B cell (primary cell): ENCODE measurements around the gene WDR62. TPM values are rescaled to one million over a fixed set of nuclear protein-coding genes. Genes with fewer than 3 reads are reported as not detected.

Experiments
- ATAC-seq: fragments of 200-7000 bp; cut with Tn5 transposase; one replicate; pipeline ENCODE4 v1.10.0; 2021; ENCODE audit warnings: low read depth, mild to moderate bottlenecking, moderate number of reproducible peaks, moderate library complexity
- CTCF ChIA-PET: fragments of 350-600 bp; sonication (Branson Sonifier 250); formaldehyde crosslinking; loops from one replicate; lab custom pipeline; 2021; ENCODE audit warnings: antibody characterized with exemption, inconsistent platforms; lab: Charles Lee
- POLR2A ChIA-PET: fragments of 350-600 bp; sonication (Branson Sonifier 250); formaldehyde crosslinking; loops from one replicate; lab custom pipeline; 2021; ENCODE audit warnings: antibody characterized with exemption; lab: Charles Lee
- DNase-seq: peaks from one replicate; pipeline ENCODE4 v3.0.0; 2013
- H2AFZ ChIP-seq: 2 replicates; pipeline ENCODE4 v1.6.1; 2012; ENCODE audit warnings: mild to moderate bottlenecking, low read depth, low read length; ENCODE audit not compliant: insufficient read depth, poor library complexity, severe bottlenecking
- H3K27ac ChIP-seq, 2 donors: 1 replicate in 1 of 2; 2 replicates in 1 of 2; pipeline ENCODE4 v1.5.1; 2012 to 2013; ENCODE audit warnings: low read length in 2 of 2, mild to moderate bottlenecking in 2 of 2, moderate library complexity in 1 of 2
- H3K27me3 ChIP-seq, 4 experiments: fragments of 200-600 bp in 1 of 4; sonication (generic) in 1 of 4; replicated peaks in 1 of 4; 1 replicate in 2 of 4; 2 replicates in 2 of 4; pipeline versions ENCODE4 v1.6.1 to v1.7.0; 2013 to 2016; ENCODE audit warnings: low read length in 3 of 4, mild to moderate bottlenecking in 2 of 4, mixed read lengths in 1 of 4, moderate library complexity in 1 of 4; ENCODE audit not compliant: insufficient read depth in 4 of 4, control insufficient read depth in 3 of 4; ENCODE audit errors: control extremely low read depth in 1 of 4
- H3K36me3 ChIP-seq, 2 experiments: replicated peaks in 1 of 2; 1 replicate in 1 of 2; 2 replicates in 1 of 2; pipeline versions ENCODE4 v1.6.1 to v1.7.1; 2013; ENCODE audit warnings: low read length in 1 of 2; ENCODE audit not compliant: insufficient read depth in 2 of 2, control insufficient read depth in 1 of 2; ENCODE audit errors: control extremely low read depth in 1 of 2, extremely low read depth in 1 of 2
- H3K4me1 ChIP-seq, 2 donors: fragments of 200-600 bp in 1 of 2; sonication (generic) in 1 of 2; 1 replicate in 1 of 2; 2 replicates in 1 of 2; pipeline versions ENCODE4 v1.5.1 to v1.6.1; 2013 to 2017; ENCODE audit warnings: low read length in 2 of 2; ENCODE audit not compliant: control insufficient read depth in 2 of 2, insufficient read depth in 2 of 2
- H3K4me2 ChIP-seq: replicated peaks from 2 replicates; pipeline ENCODE3; 2012; ENCODE audit warnings: mild to moderate bottlenecking, low read depth, low read length; ENCODE audit not compliant: poor library complexity, severe bottlenecking
- H3K4me3 ChIP-seq, 5 experiments: fragments of 200-600 bp in 1 of 5; sonication (generic) in 1 of 5; 1 replicate in 3 of 5; 2 replicates in 2 of 5; pipeline versions ENCODE4 v1.5.1 to v1.7.0; 2011 to 2016; ENCODE audit warnings: low read length in 4 of 5, mild to moderate bottlenecking in 4 of 5, low read depth in 2 of 5, control low read depth in 1 of 5, moderate library complexity in 1 of 5; ENCODE audit not compliant: insufficient read depth in 1 of 5; ENCODE audit errors: control extremely low read depth in 1 of 5, extremely low read depth in 1 of 5
- H3K79me2 ChIP-seq: fragments of 200-600 bp; sonication (generic); one replicate; pipeline ENCODE4 v1.6.0; 2016; ENCODE audit warnings: low read length; ENCODE audit not compliant: control insufficient read depth, insufficient read depth
- H3K9ac ChIP-seq: fragments of 200-600 bp; sonication (generic); 2 replicates; pipeline ENCODE4 v1.6.1; 2017; ENCODE audit warnings: mild to moderate bottlenecking, low read length, moderate library complexity
- H3K9me3 ChIP-seq, 3 donors: one replicate each; pipeline versions ENCODE4 v1.6.1 to v1.7.1; 2013; ENCODE audit warnings: low read length in 2 of 3; ENCODE audit not compliant: control insufficient read depth in 2 of 3, insufficient read depth in 1 of 3; ENCODE audit errors: control extremely low read depth in 1 of 3
- H4K20me1 ChIP-seq: 2 replicates; pipeline ENCODE4 v1.6.0; 2012; ENCODE audit warnings: mild to moderate bottlenecking, low read length; ENCODE audit not compliant: insufficient read depth, control insufficient read depth, poor library complexity, severe bottlenecking
- H3K27ac Mint-ChIP-seq: one replicate; pipeline ENCODE4 v1.8.0; 2021; ENCODE audit warnings: mixed read lengths
- H3K27me3 Mint-ChIP-seq: one replicate; pipeline ENCODE4 v1.8.0; 2021; ENCODE audit warnings: mixed read lengths
- H3K4me1 Mint-ChIP-seq: one replicate; pipeline ENCODE4 v1.8.0; 2021; ENCODE audit warnings: mixed read lengths
- H3K4me3 Mint-ChIP-seq: one replicate; pipeline ENCODE4 v1.8.0; 2021; ENCODE audit warnings: mixed read lengths
- H3K9me3 Mint-ChIP-seq: one replicate; pipeline ENCODE4 v1.8.0; 2022; ENCODE audit warnings: mixed read lengths; ENCODE audit not compliant: insufficient read depth
- CTCF ChIP-seq: fragments of 200-600 bp; IDR thresholded peaks from one replicate; pipeline ENCODE4 v1.8.0; 2022; ENCODE audit warnings: antibody characterized with exemption, mild to moderate bottlenecking
- EZH2 ChIP-seq: IDR thresholded peaks from 2 replicates; pipeline ENCODE4 v1.6.1; 2012; ENCODE audit warnings: borderline replicate concordance, low read depth, mild to moderate bottlenecking, moderate library complexity, low read length; ENCODE audit not compliant: insufficient read depth, poor library complexity, severe bottlenecking
- WGBS: methylation state at CpG from one replicate; pipeline ENCODE4 v1.1.5; 2013; ENCODE audit warnings: missing lambda C conversion rate; ENCODE audit not compliant: insufficient coverage; 5-methylcytosine and 5-hydroxymethylcytosine counted together
- intact Hi-C: fragments of 100-400 bp; cut with micrococcal nuclease; formaldehyde crosslinking; loops from one replicate; pipeline ENCODE4 v1.10.0; 2022
- polyA plus RNA-seq: library from polyadenylated mRNA; depleted of rRNA; stranded (reverse); fragments of >200 nt; gene quantifications from 2 replicates; pipeline ENCODE4 v1.2.3, GENCODE V29; 2012
- total RNA-seq, 2 donors: library from RNA; stranded (reverse); fragments of 120-200 nt in 1 of 2; gene quantifications; 1 replicate in 1 of 2; 2 replicates in 1 of 2; pipeline versions ENCODE4 v1.2.3 to v1.2.4, GENCODE V29; 2013 to 2022

Gene WDR62
- total and polyA plus RNA-seq, 2 donors (not counting 1 experiment from before 2014, with no cell fraction given), result 1.8 to 1.9 TPM

GRCh38 chr19:36084231-36085009, 29.7 kb downstream of the WDR62 start:
- peaks cover 0 to 6% of the 10 kb centered on the region in 2 experiments for H3K36me3 ChIP-seq
- no peaks in the 10 kb centered on the region for H3K4me1 Mint-ChIP-seq
- no peaks in the 10 kb centered on the region for H3K27me3 ChIP-seq
- H3K4me1 ChIP-seq, result no peaks in the 10 kb centered on the region
- no peak overlapping the region for H3K4me3 ChIP-seq
- no peak overlapping the region for H3K9ac ChIP-seq
- no peak overlapping the region for H3K4me2 ChIP-seq
- no peaks in the 10 kb centered on the region for H3K79me2 ChIP-seq
- POLR2A ChIA-PET, result no interaction called here
- 99% methylated on average over 11 of the region's 12 CpGs for WGBS
- DNase-seq (no peak), ATAC-seq (no peak)
- no peaks in the 10 kb centered on the region for H4K20me1 ChIP-seq
- no peaks in the 10 kb centered on the region for H3K9me3 Mint-ChIP-seq
- no peaks in the 10 kb centered on the region for H3K27me3 Mint-ChIP-seq
- CTCF ChIA-PET, result no interaction called here
- no peak overlapping the region for H3K27ac Mint-ChIP-seq
- no peak overlapping the region for H2AFZ ChIP-seq
- intact Hi-C loops, result no loop called here
- no peak for TF ChIP-seq CTCF
- no peak for TF ChIP-seq EZH2
- no peak overlapping the region for H3K4me3 Mint-ChIP-seq
- H3K27ac ChIP-seq, result no peak overlapping the region
- H3K9me3 ChIP-seq, result no peaks in the 10 kb centered on the region

- no peak for DNase-seq
- no peak overlapping the region for H3K27ac ChIP-seq
- Mint-ChIP-seq H3K27ac (no peak overlapping the region), H3K9me3 (no peaks in the 10 kb centered on the region), H3K4me3 (no peak overlapping the region), H3K4me1 (no peaks in the 10 kb centered on the region), H3K27me3 (no peaks in the 10 kb centered on the region)
- no peaks in the 10 kb centered on the region for H3K4me1 ChIP-seq
- ATAC-seq, result no peak
- no peaks in the 10 kb centered on the region for H3K79me2 ChIP-seq
- WGBS, result 92% methylated on average over 9 of the region's 9 CpGs
- no peak overlapping the region for H3K4me2 ChIP-seq
- no peak overlapping the region for H3K4me3 ChIP-seq
- no peak overlapping the region for H3K9ac ChIP-seq
- H3K9me3 ChIP-seq, result no peaks in the 10 kb centered on the region
- H4K20me1 ChIP-seq, result no peaks in the 10 kb centered on the region
- intact Hi-C loops, result no loop called here
- CTCF ChIA-PET, result no interaction called here
- no peak for TF ChIP-seq EZH2
- TF ChIP-seq CTCF, result no peak
- H2AFZ ChIP-seq, result no peak overlapping the region
- peaks cover 0 to 6% of the 10 kb centered on the region in 2 experiments for H3K36me3 ChIP-seq
- no peaks in the 10 kb centered on the region for H3K27me3 ChIP-seq
- POLR2A ChIA-PET, result no interaction called here
These were observed 31.6 kb downstream of the WDR62 start for GRCh38 chr19:36086326-36086725.
